Vagina (tissue), 2 donors: ENCODE results near the gene UGP2. TPM values are rescaled to one million over a fixed set of nuclear protein-coding genes. Genes with fewer than 3 reads are reported as not detected.

Experiments used
- DNase-seq, 2 donors: peaks; one replicate each; pipeline ENCODE4 v3.0.0-alpha.2; 2017; ENCODE audit errors: extremely low spot score in 2 of 2
- H3K27ac ChIP-seq: fragments of 200-600 bp; sonication (generic); one replicate; pipeline ENCODE4 v1.5.1; 2019
- H3K27me3 ChIP-seq: fragments of 200-600 bp; sonication (generic); one replicate; pipeline ENCODE4 v1.5.1; 2019
- H3K36me3 ChIP-seq, 2 donors: fragments of 200-600 bp; sonication (generic); one replicate each; pipeline ENCODE4 v1.5.1; 2017 to 2019
- H3K4me1 ChIP-seq: fragments of 200-600 bp; sonication (generic); one replicate; pipeline ENCODE4 v1.5.1; 2019
- H3K4me3 ChIP-seq, 2 donors: fragments of 200-600 bp; sonication (generic); 1 replicate in 1 of 2; 2 replicates in 1 of 2; pipeline ENCODE4 v1.5.1; 2016 to 2019
- H3K9me3 ChIP-seq: fragments of 200-600 bp; sonication (generic); one replicate; pipeline ENCODE4 v1.5.1; 2019
- CTCF ChIP-seq, 3 experiments: fragments of 450-650 bp in 2 of 3; fragments of 200-600 bp in 1 of 3; sonication (generic) in 1 of 3; IDR thresholded peaks; one replicate each; pipeline ENCODE4 v1.5.1; 2017 to 2019; ENCODE audit warnings: antibody characterized with exemption in 3 of 3, mild to moderate bottlenecking in 2 of 3, moderate library complexity in 2 of 3
- POLR2A ChIP-seq, 2 donors: fragments of 450-650 bp; IDR thresholded peaks; one replicate each; pipeline ENCODE4 v1.6.1; 2017; ENCODE audit warnings: antibody characterized with exemption in 2 of 2, mild to moderate bottlenecking in 2 of 2, moderate library complexity in 2 of 2
- POLR2AphosphoS5 ChIP-seq, 2 donors: sonication (generic); formaldehyde crosslinking; IDR thresholded peaks; one replicate each; pipeline ENCODE4 v1.9.0; 2017; ENCODE audit warnings: antibody characterized with exemption in 2 of 2, mild to moderate bottlenecking in 2 of 2, low read depth in 1 of 2; ENCODE audit not compliant: insufficient read depth in 1 of 2
- intact Hi-C: fragments of 100-400 bp; cut with DNase I; formaldehyde crosslinking; loops from one replicate; pipeline ENCODE4 v1.15.1; 2023
- total RNA-seq: library from RNA; depleted of rRNA; stranded (reverse); fragments of >200 nt; gene quantifications from one replicate; pipeline ENCODE4 v1.2.3, GENCODE V29; 2016

Gene UGP2
- total RNA-seq, 1 donor from 2014 or later = 78.6 TPM

- H3K36me3 ChIP-seq = no peaks in the 10 kb centered on the region
Measured at GRCh38 chr2:63818271-63818670, 23.4 kb upstream of the UGP2 start.

GRCh38 chr2:63819256-63819655 is 22.4 kb upstream of the UGP2 start:
- intact Hi-C loops = loop anchor here (5.0 kb wide), 1 partner anchor 1072 kb away; no protein-coding TSS in a partner anchor
- H3K9me3 ChIP-seq = no peaks in the 10 kb centered on the region
- no peaks in the 10 kb centered on the region for H3K4me1 ChIP-seq
- H3K27ac ChIP-seq = peak overlapping the region; percentile 36
- no peaks in the 10 kb centered on the region for H3K27me3 ChIP-seq
- H3K4me3 ChIP-seq = no peak overlapping the region
- TF ChIP-seq POLR2A (IDR thresholded peaks at IDR 0.05) = no peak
- no peak for TF ChIP-seq POLR2AphosphoS5 (IDR thresholded peaks at IDR 0.05; ENCODE audit: insufficient read depth in 1 of 2, low read depth in 1 of 2)
- no peak for TF ChIP-seq CTCF (IDR thresholded peaks at IDR 0.05)
- no peak for DNase-seq
- no peaks in the 10 kb centered on the region for H3K36me3 ChIP-seq

More at GRCh38 chr2:63818271-63818670, 23.4 kb upstream of the UGP2 start:
- Histone ChIP-seq H3K4me1 (no peaks in the 10 kb centered on the region), H3K9me3 (no peaks in the 10 kb centered on the region), H3K27me3 (no peaks in the 10 kb centered on the region), H3K27ac (no peak overlapping the region), H3K4me3 (no peak overlapping the region)
- no peak for TF ChIP-seq POLR2A (IDR thresholded peaks at IDR 0.05)
- no peak for TF ChIP-seq POLR2AphosphoS5 (IDR thresholded peaks at IDR 0.05; ENCODE audit: insufficient read depth in 1 of 2, low read depth in 1 of 2)
- TF ChIP-seq CTCF (IDR thresholded peaks at IDR 0.05) = no peak
- intact Hi-C loops = loop anchor here (5.0 kb wide), 1 partner anchor 1071 kb away; no protein-coding TSS in a partner anchor
- no peak for DNase-seq

GRCh38 chr2:63819765-63820717 is 21.7 kb upstream of the UGP2 start:
- intact Hi-C loops = loop anchor here (5.0 kb wide), 1 partner anchor 1073 kb away; no protein-coding TSS in a partner anchor
- DNase-seq = no peak

DNA sequence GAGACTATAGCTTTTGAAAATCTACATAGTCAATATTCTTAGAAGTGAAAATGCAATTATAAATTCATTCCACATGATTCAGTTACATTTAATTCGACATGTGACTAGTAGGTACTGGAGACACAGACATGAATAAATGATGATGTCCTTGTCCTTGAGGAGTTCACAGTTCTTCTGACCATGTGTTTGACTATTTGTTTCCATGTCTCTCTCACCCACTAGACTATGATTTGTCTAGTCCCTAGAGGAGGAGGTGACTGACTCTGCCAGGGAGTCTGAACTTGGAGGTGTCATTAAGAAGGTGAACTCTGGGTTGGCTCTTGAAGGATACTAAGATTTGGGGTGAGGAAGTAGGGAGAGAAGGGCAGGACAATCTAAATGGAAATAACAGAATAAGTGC is 20.7 kb upstream of the UGP2 start:
- H3K27ac ChIP-seq = no peak overlapping the region
- no peaks in the 10 kb centered on the region for H3K4me1 ChIP-seq
- no peaks in the 10 kb centered on the region for H3K36me3 ChIP-seq
- DNase-seq = no peak
- TF ChIP-seq CTCF (IDR thresholded peaks at IDR 0.05) (no peak), POLR2AphosphoS5 (IDR thresholded peaks at IDR 0.05; ENCODE audit: insufficient read depth in 1 of 2, low read depth in 1 of 2) (no peak), POLR2A (IDR thresholded peaks at IDR 0.05) (no peak)
- H3K9me3 ChIP-seq = no peaks in the 10 kb centered on the region
- intact Hi-C loops = no loop called here
- H3K27me3 ChIP-seq = no peaks in the 10 kb centered on the region
- no peak overlapping the region for H3K4me3 ChIP-seq

More at GRCh38 chr2:63819765-63820717, 21.7 kb upstream of the UGP2 start:
- TF ChIP-seq POLR2A (IDR thresholded peaks at IDR 0.05) (no peak), POLR2AphosphoS5 (IDR thresholded peaks at IDR 0.05; ENCODE audit: insufficient read depth in 1 of 2, low read depth in 1 of 2) (no peak), CTCF (IDR thresholded peaks at IDR 0.05) (no peak)
- Histone ChIP-seq H3K36me3 (no peaks in the 10 kb centered on the region), H3K9me3 (no peaks in the 10 kb centered on the region), H3K4me1 (no peaks in the 10 kb centered on the region), H3K4me3 (no peak overlapping the region), H3K27ac (peak overlapping the region; percentile 36), H3K27me3 (no peaks in the 10 kb centered on the region)

GRCh38 chr2:63821396-63821795 is 20.3 kb upstream of the UGP2 start:
- intact Hi-C loops = no loop called here
- TF ChIP-seq POLR2A (IDR thresholded peaks at IDR 0.05) = no peak
- TF ChIP-seq POLR2AphosphoS5 (IDR thresholded peaks at IDR 0.05; ENCODE audit: insufficient read depth in 1 of 2, low read depth in 1 of 2) = no peak
- no peak for TF ChIP-seq CTCF (IDR thresholded peaks at IDR 0.05)
- Histone ChIP-seq H3K4me1 (no peaks in the 10 kb centered on the region), H3K27ac (no peak overlapping the region), H3K9me3 (no peaks in the 10 kb centered on the region), H3K27me3 (no peaks in the 10 kb centered on the region), H3K36me3 (no peaks in the 10 kb centered on the region), H3K4me3 (no peak overlapping the region)
- DNase-seq = no peak
